Measurements from ENCODE around the gene KRT79. TPM values are rescaled to one million over a fixed set of nuclear protein-coding genes. Genes with fewer than 3 reads are reported as not detected.

The KRT79 gene
- total RNA-seq, 1 experiment from 2014 or later = not detected

- Mint-ChIP-seq H3K9me3 (ENCODE audit: low read depth, unreplicated experiment) (no peaks in the 10 kb centered on the region), H3K27ac (ENCODE audit: unreplicated experiment) (no peak overlapping the region), H3K27me3 (ENCODE audit: unreplicated experiment) (no peaks in the 10 kb centered on the region), H3K36me3 (ENCODE audit: insufficient read depth, unreplicated experiment) (no peaks in the 10 kb centered on the region), H3K4me1 (ENCODE audit: low read depth, unreplicated experiment) (no peaks in the 10 kb centered on the region), H3K4me3 (ENCODE audit: low read depth, unreplicated experiment) (no peak overlapping the region)
- CTCF ChIA-PET = interaction anchor here (0.6 kb wide), 1 partner anchor 327 kb away, joined by 3 read pairs; no protein-coding TSS in a partner anchor
- DNase-seq = no peak
- no peak for TF ChIP-seq CTCF (IDR thresholded peaks at IDR 0.05; ENCODE audit: unreplicated experiment)
- intact Hi-C loops (cut with micrococcal nuclease; ENCODE audit: unreplicated experiment) = no loop called here
- BruUV-seq (replicated peaks) = no TSS peak
Observed at GRCh38 chr12:52828591-52829021, 5.5 kb downstream of the KRT79 start.

GRCh38 chr12:52828156-52828555 lies 6.0 kb downstream of the KRT79 start:
- H3K9me3 Mint-ChIP-seq (ENCODE audit: low read depth, unreplicated experiment) = no peaks in the 10 kb centered on the region
- CTCF ChIA-PET = no interaction called here
- no peak overlapping the region for H3K27ac Mint-ChIP-seq (ENCODE audit: unreplicated experiment)
- intact Hi-C loops (cut with micrococcal nuclease; ENCODE audit: unreplicated experiment) = no loop called here
- no peak for TF ChIP-seq CTCF (IDR thresholded peaks at IDR 0.05; ENCODE audit: unreplicated experiment)
- BruUV-seq (replicated peaks) = no TSS peak
- peaks cover under 1% of the 10 kb centered on the region for H3K4me1 Mint-ChIP-seq (ENCODE audit: low read depth, unreplicated experiment)
- H3K27me3 Mint-ChIP-seq (ENCODE audit: unreplicated experiment) = no peaks in the 10 kb centered on the region
- H3K36me3 Mint-ChIP-seq (ENCODE audit: insufficient read depth, unreplicated experiment) = no peaks in the 10 kb centered on the region
- no peak overlapping the region for H3K4me3 Mint-ChIP-seq (ENCODE audit: low read depth, unreplicated experiment)
- no peak for DNase-seq

GRCh38 chr12:52827499-52828090 lies 6.5 kb downstream of the KRT79 start:
- Mint-ChIP-seq H3K36me3 (ENCODE audit: insufficient read depth, unreplicated experiment) (no peaks in the 10 kb centered on the region), H3K27ac (ENCODE audit: unreplicated experiment) (no peak overlapping the region), H3K4me3 (ENCODE audit: low read depth, unreplicated experiment) (no peak overlapping the region), H3K4me1 (ENCODE audit: low read depth, unreplicated experiment) (peaks cover 6% of the 10 kb centered on the region), H3K9me3 (ENCODE audit: low read depth, unreplicated experiment) (no peaks in the 10 kb centered on the region), H3K27me3 (ENCODE audit: unreplicated experiment) (no peaks in the 10 kb centered on the region)
- CTCF ChIA-PET = no interaction called here
- TF ChIP-seq CTCF (IDR thresholded peaks at IDR 0.05; ENCODE audit: unreplicated experiment) = no peak
- intact Hi-C loops (cut with micrococcal nuclease; ENCODE audit: unreplicated experiment) = no loop called here
- BruUV-seq (replicated peaks) = no TSS peak
- no peak for DNase-seq

- no peak overlapping the region for H3K4me3 Mint-ChIP-seq (ENCODE audit: low read depth, unreplicated experiment)
- DNase-seq = no peak
- intact Hi-C loops (cut with micrococcal nuclease; ENCODE audit: unreplicated experiment) = no loop called here
- TF ChIP-seq CTCF (IDR thresholded peaks at IDR 0.05; ENCODE audit: unreplicated experiment) = no peak
- CTCF ChIA-PET = no interaction called here
- peaks cover 13% of the 10 kb centered on the region for H3K4me1 Mint-ChIP-seq (ENCODE audit: low read depth, unreplicated experiment)
- no peaks in the 10 kb centered on the region for H3K9me3 Mint-ChIP-seq (ENCODE audit: low read depth, unreplicated experiment)
- no peaks in the 10 kb centered on the region for H3K27me3 Mint-ChIP-seq (ENCODE audit: unreplicated experiment)
- no peak overlapping the region for H3K27ac Mint-ChIP-seq (ENCODE audit: unreplicated experiment)
- H3K36me3 Mint-ChIP-seq (ENCODE audit: insufficient read depth, unreplicated experiment) = no peaks in the 10 kb centered on the region
- no TSS peak for BruUV-seq (replicated peaks)
Observed at GRCh38 chr12:52826611-52827498, 7.3 kb downstream of the KRT79 start.
